Stimulated activated CD8-positive, alpha-beta memory T cell treated with anti-CD3 and anti-CD28 coated beads, Interleukin-7, amount 100 ng/mL, for 1 hour (primary cell): ENCODE data around the gene DCTN3.

ENCODE experiments used
- DNase-seq, 2 donors: peaks; one replicate each; pipeline ENCODE4 v3.0.0-alpha.2; 2020; ENCODE audit warnings: low read depth in 2 of 2

Gene DCTN3

GRCh38 chr9:34620061-34620994 is at the start of gene DCTN3:
DCTN3 (minus strand) TSS chr9:34620495; CDS start chr9:34620464, 31 bp downstream.
- DNase-seq: peak; percentile 73 to 80

- peak; percentile 68 to 79 for DNase-seq
Measured at GRCh38 chr9:34665381-34666250, 45.3 kb upstream of the DCTN3 start.

- no peak for DNase-seq
Measured at GRCh38 chr9:34665067-34665380, 44.7 kb upstream of the DCTN3 start.

- DNase-seq: peak; percentile 24 to 57
Measured at GRCh38 chr9:34664281-34665066, 44.2 kb upstream of the DCTN3 start.

- DNase-seq: no peak
Measured at GRCh38 chr9:34663303-34663605, 43.0 kb upstream of the DCTN3 start.

- DNase-seq: no peak
Measured at GRCh38 chr9:34662526-34663302, 42.4 kb upstream of the DCTN3 start, which contains the start of gene CCL27. CCL27 (minus strand) TSS chr9:34662657; CDS start chr9:34662633, 24 bp downstream.

- DNase-seq: no peak
Measured at GRCh38 chr9:34659592-34660253, 39.4 kb upstream of the DCTN3 start.

- DNase-seq: no peak
Measured at GRCh38 chr9:34658461-34658860, 38.2 kb upstream of the DCTN3 start.

- DNase-seq: no peak
Measured at GRCh38 chr9:34656992-34657391, 36.7 kb upstream of the DCTN3 start.

GRCh38 chr9:34655394-34655793 is 35.1 kb upstream of the DCTN3 start:
- no peak for DNase-seq

- no peak for DNase-seq
Measured at GRCh38 chr9:34654323-34655051, 34.2 kb upstream of the DCTN3 start.

- DNase-seq: no peak
Measured at GRCh38 chr9:34653151-34654072, 33.1 kb upstream of the DCTN3 start.

GRCh38 chr9:34652602-34653000 is 32.3 kb upstream of the DCTN3 start:
- no peak for DNase-seq

GRCh38 chr9:34651876-34652601 is 31.7 kb upstream of the DCTN3 start, which contains the start of gene IL11RA:
IL11RA (plus strand) TSS chr9:34652185; CDS start chr9:34655218, 3,033 bp downstream.
- no peak for DNase-seq

- no peak for DNase-seq
Measured at GRCh38 chr9:34651321-34651720, 31.0 kb upstream of the DCTN3 start.

- DNase-seq: no peak
Measured at GRCh38 chr9:34650816-34651215, 30.5 kb upstream of the DCTN3 start.

GRCh38 chr9:34648673-34649072 is 28.4 kb upstream of the DCTN3 start:
- no peak for DNase-seq

- no peak for DNase-seq
Measured at GRCh38 chr9:34647651-34648050, 27.4 kb upstream of the DCTN3 start.
